OCI-LY3 (cell line): ENCODE results near the gene NAA11.

ENCODE experiments used
- H2AFZ ChIP-seq: fragments of 200-600, 300-600 bp; shearing (Covaris generic); 2 replicates; pipeline ENCODE4 v1.6.0; 2014; ENCODE audit warnings: antibody characterized with exemption, low read depth, low read length
- H3K27ac ChIP-seq: fragments of 200-600, 300-600 bp; sonication (generic); 2 replicates; pipeline ENCODE4 v1.5.1; 2014; ENCODE audit warnings: mild to moderate bottlenecking, low read length, moderate library complexity, mixed read lengths
- H3K27me3 ChIP-seq: fragments of 200-600, 300-600 bp; sonication (generic); 2 replicates; pipeline ENCODE4 v1.6.1; 2014; ENCODE audit warnings: low read depth, low read length, mixed read lengths
- H3K36me3 ChIP-seq: fragments of 200-600, 300-600 bp; sonication (generic); replicated peaks from 2 replicates; pipeline ENCODE3; 2014; ENCODE audit warnings: low read depth, low read length, mixed read lengths
- H3K4me1 ChIP-seq: fragments of 300-600, 200-600 bp; sonication (generic); 2 replicates; pipeline ENCODE4 v1.6.1; 2014; ENCODE audit warnings: low read length, mixed read lengths
- H3K4me2 ChIP-seq: fragments of 200-600, 300-600 bp; sonication (generic); 2 replicates; pipeline ENCODE4 v1.6.1; 2014; ENCODE audit warnings: low read length, mixed read lengths
- H3K4me3 ChIP-seq: fragments of 300-600, 200-600 bp; sonication (generic); 2 replicates; pipeline ENCODE4 v1.5.1; 2014; ENCODE audit warnings: antibody characterized with exemption, mild to moderate bottlenecking, low read length, moderate library complexity
- H3K79me2 ChIP-seq: fragments of 300-600, 200-600 bp; shearing (Covaris generic); 2 replicates; pipeline ENCODE4 v1.6.1; 2014; ENCODE audit warnings: mild to moderate bottlenecking, low read length, mixed read lengths
- H3K9ac ChIP-seq: fragments of 300-600, 200-600 bp; shearing (Covaris generic); 2 replicates; pipeline ENCODE4 v1.6.0; 2014; ENCODE audit warnings: mild to moderate bottlenecking, low read length, moderate library complexity
- H3K9me3 ChIP-seq: fragments of 200-600, 300-600 bp; shearing (Covaris generic); 2 replicates; pipeline ENCODE4 v1.6.1; 2014; ENCODE audit warnings: low read length, mixed read lengths; ENCODE audit not compliant: insufficient read depth
- H4K20me1 ChIP-seq: fragments of 200-600, 300-600 bp; sonication (generic); 2 replicates; pipeline ENCODE4 v1.6.1; 2016; ENCODE audit warnings: low read length, mixed read lengths; ENCODE audit not compliant: insufficient read depth
- CTCF ChIP-seq: fragments of 200-600, 300-600 bp; sonication (generic); IDR thresholded peaks from 2 replicates; pipeline ENCODE4 v1.5.1; 2014; ENCODE audit warnings: antibody characterized with exemption, low read length, low read depth
- EZH2phosphoT487 ChIP-seq: fragments of 200-600 bp; shearing (Covaris generic); IDR thresholded peaks from 2 replicates; pipeline ENCODE4 v1.6.1; 2018; ENCODE audit warnings: antibody characterized with exemption, mixed run types, low read depth

The NAA11 gene

GRCh38 chr4:79357365-79357764 is 31.5 kb upstream of the NAA11 start:
- Histone ChIP-seq H2AFZ (no peak overlapping the region), H4K20me1 (no peaks in the 10 kb centered on the region), H3K79me2 (no peaks in the 10 kb centered on the region), H3K4me2 (no peak overlapping the region), H3K27me3 (no peaks in the 10 kb centered on the region), H3K4me1 (no peaks in the 10 kb centered on the region), H3K36me3 (no peaks in the 10 kb centered on the region), H3K9ac (no peak overlapping the region), H3K27ac (no peak overlapping the region), H3K4me3 (no peak overlapping the region), H3K9me3 (no peaks in the 10 kb centered on the region)
- TF ChIP-seq CTCF (no peak), EZH2phosphoT487 (no peak)

- Histone ChIP-seq H2AFZ (no peak overlapping the region), H3K36me3 (no peaks in the 10 kb centered on the region), H3K4me2 (no peak overlapping the region), H3K9me3 (no peaks in the 10 kb centered on the region), H3K27me3 (no peaks in the 10 kb centered on the region), H3K9ac (no peak overlapping the region), H3K27ac (no peak overlapping the region), H3K4me1 (no peaks in the 10 kb centered on the region), H3K4me3 (no peak overlapping the region), H3K79me2 (no peaks in the 10 kb centered on the region), H4K20me1 (no peaks in the 10 kb centered on the region)
- TF ChIP-seq EZH2phosphoT487: no peak
- TF ChIP-seq CTCF: no peak
These were observed 27.2 kb upstream of the NAA11 start for GRCh38 chr4:79353075-79353474.

GRCh38 chr4:79348405-79348804 is 22.5 kb upstream of the NAA11 start:
- H3K9me3 ChIP-seq: no peaks in the 10 kb centered on the region
- H3K4me1 ChIP-seq: no peaks in the 10 kb centered on the region
- H3K79me2 ChIP-seq: no peaks in the 10 kb centered on the region
- H3K27ac ChIP-seq: no peak overlapping the region
- H4K20me1 ChIP-seq: no peaks in the 10 kb centered on the region
- no peaks in the 10 kb centered on the region for H3K36me3 ChIP-seq
- no peak overlapping the region for H3K4me2 ChIP-seq
- no peaks in the 10 kb centered on the region for H3K27me3 ChIP-seq
- H2AFZ ChIP-seq: no peak overlapping the region
- no peak overlapping the region for H3K4me3 ChIP-seq
- no peak for TF ChIP-seq EZH2phosphoT487
- TF ChIP-seq CTCF: no peak
- no peak overlapping the region for H3K9ac ChIP-seq

GRCh38 chr4:79341893-79342653 is 16.2 kb upstream of the NAA11 start:
- Histone ChIP-seq H2AFZ (no peak overlapping the region), H3K79me2 (no peaks in the 10 kb centered on the region), H3K4me3 (no peak overlapping the region), H3K9ac (no peak overlapping the region), H3K27ac (no peak overlapping the region), H3K36me3 (no peaks in the 10 kb centered on the region), H4K20me1 (no peaks in the 10 kb centered on the region), H3K9me3 (peaks cover 6% of the 10 kb centered on the region; the same call in 1 of the 2 replicates), H3K4me1 (peaks cover 5% of the 10 kb centered on the region; the same call in 1 of the 2 replicates), H3K4me2 (no peak overlapping the region), H3K27me3 (no peaks in the 10 kb centered on the region)
- no peak for TF ChIP-seq CTCF
- no peak for TF ChIP-seq EZH2phosphoT487
